ENCODE measurements around the gene EPHA6.

Gene EPHA6

DNA sequence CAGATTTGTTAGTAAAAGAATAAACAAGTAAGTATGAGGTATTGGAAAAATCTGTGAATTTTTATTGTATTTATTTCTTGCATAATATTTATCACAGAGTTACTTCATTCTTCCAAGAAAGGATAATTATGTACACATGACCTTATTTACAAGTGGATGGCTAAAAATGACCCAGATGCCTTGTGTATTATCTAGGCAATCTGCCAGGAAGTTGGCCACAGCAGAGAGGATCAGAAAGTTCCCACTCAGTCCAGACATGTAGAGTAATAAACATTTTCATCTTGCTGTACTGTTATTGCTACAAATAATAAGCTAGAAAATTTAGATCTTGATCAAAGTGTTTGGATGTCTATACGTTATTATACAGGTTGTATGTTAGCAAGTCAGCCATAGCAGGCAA is 317.1 kb downstream of the EPHA6 start:
- TF ChIP-seq, protein P1, sequence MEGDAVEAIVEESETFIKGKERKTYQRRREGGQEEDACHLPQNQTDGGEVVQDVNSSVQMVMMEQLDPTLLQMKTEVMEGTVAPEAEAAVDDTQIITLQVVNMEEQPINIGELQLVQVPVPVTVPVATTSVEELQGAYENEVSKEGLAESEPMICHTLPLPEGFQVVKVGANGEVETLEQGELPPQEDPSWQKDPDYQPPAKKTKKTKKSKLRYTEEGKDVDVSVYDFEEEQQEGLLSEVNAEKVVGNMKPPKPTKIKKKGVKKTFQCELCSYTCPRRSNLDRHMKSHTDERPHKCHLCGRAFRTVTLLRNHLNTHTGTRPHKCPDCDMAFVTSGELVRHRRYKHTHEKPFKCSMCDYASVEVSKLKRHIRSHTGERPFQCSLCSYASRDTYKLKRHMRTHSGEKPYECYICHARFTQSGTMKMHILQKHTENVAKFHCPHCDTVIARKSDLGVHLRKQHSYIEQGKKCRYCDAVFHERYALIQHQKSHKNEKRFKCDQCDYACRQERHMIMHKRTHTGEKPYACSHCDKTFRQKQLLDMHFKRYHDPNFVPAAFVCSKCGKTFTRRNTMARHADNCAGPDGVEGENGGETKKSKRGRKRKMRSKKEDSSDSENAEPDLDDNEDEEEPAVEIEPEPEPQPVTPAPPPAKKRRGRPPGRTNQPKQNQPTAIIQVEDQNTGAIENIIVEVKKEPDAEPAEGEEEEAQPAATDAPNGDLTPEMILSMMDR (IDR thresholded peaks at IDR 0.05; ENCODE audit: low read length): no peak
- no peak for TF ChIP-seq EZH2 (IDR thresholded peaks at IDR 0.05; ENCODE audit: borderline replicate concordance, low read length)
- Histone ChIP-seq H3K27ac (ENCODE audit: low read depth, low read length, poor library complexity, severe bottlenecking) (no peak overlapping the region), H3K4me1 (ENCODE audit: insufficient read depth, low read length, severe bottlenecking) (no peaks in the 10 kb centered on the region), H3K36me3 (ENCODE audit: insufficient read depth, low read length) (no peaks in the 10 kb centered on the region), H3K9me3 (ENCODE audit: low read length) (no peaks in the 10 kb centered on the region), H3K79me2 (ENCODE audit: insufficient read depth, low read length) (no peaks in the 10 kb centered on the region), H3K9me2 (ENCODE audit: low read depth, low read length) (no peaks in the 10 kb centered on the region), H3F3A (ENCODE audit: insufficient read depth, low read length) (no peaks in the 10 kb centered on the region), H2AFZ (ENCODE audit: low read length) (no peak overlapping the region), H3K9ac (ENCODE audit: low read length) (no peak overlapping the region), H4K20me1 (ENCODE audit: insufficient read depth, low read length) (no peaks in the 10 kb centered on the region), H3K4me2 (ENCODE audit: low read length) (no peak overlapping the region), H3K27me3 (ENCODE audit: insufficient read depth, low read length) (no peaks in the 10 kb centered on the region), H3K4me3 (ENCODE audit: low read depth, low read length, poor library complexity, severe bottlenecking) (no peak overlapping the region)

GRCh38 chr3:97138914-97139541 is 324.6 kb downstream of the EPHA6 start:
- 0 out of 2 replicates have a peak, but pooled peaks cover 2% of the 10 kb centered on the region for H3K9me3 ChIP-seq (ENCODE audit: low read length)
- H3K9me2 ChIP-seq (ENCODE audit: low read depth, low read length): no peaks in the 10 kb centered on the region
- H3K4me1 ChIP-seq (ENCODE audit: insufficient read depth, low read length, severe bottlenecking): no peaks in the 10 kb centered on the region
- H3K79me2 ChIP-seq (ENCODE audit: insufficient read depth, low read length): no peaks in the 10 kb centered on the region
- no peak overlapping the region for H3K9ac ChIP-seq (ENCODE audit: low read length)
- no peak overlapping the region for H3K4me3 ChIP-seq (ENCODE audit: low read depth, low read length, poor library complexity, severe bottlenecking)
- H3K27ac ChIP-seq (ENCODE audit: low read depth, low read length, poor library complexity, severe bottlenecking): no peak overlapping the region
- H3K4me2 ChIP-seq (ENCODE audit: low read length): no peak overlapping the region
- TF ChIP-seq, protein P1 (IDR thresholded peaks at IDR 0.05; ENCODE audit: low read length): peak; percentile 50
- no peak for TF ChIP-seq EZH2 (IDR thresholded peaks at IDR 0.05; ENCODE audit: borderline replicate concordance, low read length)
- H4K20me1 ChIP-seq (ENCODE audit: insufficient read depth, low read length): no peaks in the 10 kb centered on the region
- no peaks in the 10 kb centered on the region for H3K27me3 ChIP-seq (ENCODE audit: insufficient read depth, low read length)
- no peaks in the 10 kb centered on the region for H3K36me3 ChIP-seq (ENCODE audit: insufficient read depth, low read length)
- no peak overlapping the region for H2AFZ ChIP-seq (ENCODE audit: low read length)
- H3F3A ChIP-seq (ENCODE audit: insufficient read depth, low read length): no peaks in the 10 kb centered on the region

DNA sequence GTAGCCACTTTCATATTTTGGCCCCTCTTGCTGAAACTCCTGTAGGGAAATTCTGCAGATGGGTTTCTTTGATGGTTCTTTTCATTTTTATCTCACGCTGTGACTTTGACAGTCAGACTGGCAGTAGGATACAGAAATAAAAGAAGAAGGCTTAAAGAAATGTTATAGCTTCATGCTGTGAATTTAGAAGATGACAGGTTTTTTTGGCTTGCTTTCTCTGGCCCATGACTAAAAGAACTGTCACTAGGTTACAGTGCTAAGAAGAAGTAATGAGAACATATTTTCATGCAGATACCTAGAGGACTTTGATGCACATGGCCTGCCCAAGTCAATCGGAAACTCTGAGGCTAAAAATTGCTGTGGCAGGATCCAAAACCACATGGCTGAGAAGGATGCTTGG is 334.5 kb downstream of the EPHA6 start:
- no peaks in the 10 kb centered on the region for H3K4me1 ChIP-seq (ENCODE audit: insufficient read depth, low read length, severe bottlenecking)
- H3K4me3 ChIP-seq (ENCODE audit: low read depth, low read length, poor library complexity, severe bottlenecking): no peak overlapping the region
- H3K4me2 ChIP-seq (ENCODE audit: low read length): no peak overlapping the region
- no peaks in the 10 kb centered on the region for H3K9me3 ChIP-seq (ENCODE audit: low read length)
- H3K79me2 ChIP-seq (ENCODE audit: insufficient read depth, low read length): no peaks in the 10 kb centered on the region
- H3K9ac ChIP-seq (ENCODE audit: low read length): no peak overlapping the region
- no peaks in the 10 kb centered on the region for H3K9me2 ChIP-seq (ENCODE audit: low read depth, low read length)
- no peaks in the 10 kb centered on the region for H4K20me1 ChIP-seq (ENCODE audit: insufficient read depth, low read length)
- H3K36me3 ChIP-seq (ENCODE audit: insufficient read depth, low read length): no peaks in the 10 kb centered on the region
- no peaks in the 10 kb centered on the region for H3K27me3 ChIP-seq (ENCODE audit: insufficient read depth, low read length)
- no peak overlapping the region for H2AFZ ChIP-seq (ENCODE audit: low read length)
- TF ChIP-seq EZH2 (IDR thresholded peaks at IDR 0.05; ENCODE audit: borderline replicate concordance, low read length): no peak
- TF ChIP-seq, protein P1 (IDR thresholded peaks at IDR 0.05; ENCODE audit: low read length): no peak
- H3K27ac ChIP-seq (ENCODE audit: low read depth, low read length, poor library complexity, severe bottlenecking): no peak overlapping the region
- H3F3A ChIP-seq (ENCODE audit: insufficient read depth, low read length): no peaks in the 10 kb centered on the region

Data from OCI-LY1 (cell line).